Measurements from ENCODE around the gene MPRIP.
"Not testable (repeated sequence)": the region's sequence is repeated elsewhere in the genome, so short reads cannot be mapped to it uniquely, and the experiment has no call there.

DNA sequence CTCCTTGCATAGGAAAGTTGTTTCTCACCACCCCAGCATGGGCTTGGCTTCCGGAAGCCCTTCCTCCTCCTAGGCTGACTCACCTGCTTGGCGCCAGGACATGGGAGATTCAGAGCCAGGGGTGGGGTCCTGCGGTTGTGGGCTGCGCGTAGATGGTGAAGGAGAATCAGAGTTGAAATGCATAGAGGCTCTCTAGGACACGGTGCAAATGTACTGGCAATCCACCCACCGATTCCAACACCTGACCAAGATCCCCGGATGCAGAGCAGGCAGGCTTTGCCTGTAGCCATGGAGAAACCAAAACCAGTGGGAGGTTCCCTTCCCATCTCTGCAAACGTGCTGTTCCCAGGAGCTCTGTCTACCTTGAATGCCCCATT is 27.5 kb upstream of the MPRIP start:
- TF ChIP-seq, protein P1, sequence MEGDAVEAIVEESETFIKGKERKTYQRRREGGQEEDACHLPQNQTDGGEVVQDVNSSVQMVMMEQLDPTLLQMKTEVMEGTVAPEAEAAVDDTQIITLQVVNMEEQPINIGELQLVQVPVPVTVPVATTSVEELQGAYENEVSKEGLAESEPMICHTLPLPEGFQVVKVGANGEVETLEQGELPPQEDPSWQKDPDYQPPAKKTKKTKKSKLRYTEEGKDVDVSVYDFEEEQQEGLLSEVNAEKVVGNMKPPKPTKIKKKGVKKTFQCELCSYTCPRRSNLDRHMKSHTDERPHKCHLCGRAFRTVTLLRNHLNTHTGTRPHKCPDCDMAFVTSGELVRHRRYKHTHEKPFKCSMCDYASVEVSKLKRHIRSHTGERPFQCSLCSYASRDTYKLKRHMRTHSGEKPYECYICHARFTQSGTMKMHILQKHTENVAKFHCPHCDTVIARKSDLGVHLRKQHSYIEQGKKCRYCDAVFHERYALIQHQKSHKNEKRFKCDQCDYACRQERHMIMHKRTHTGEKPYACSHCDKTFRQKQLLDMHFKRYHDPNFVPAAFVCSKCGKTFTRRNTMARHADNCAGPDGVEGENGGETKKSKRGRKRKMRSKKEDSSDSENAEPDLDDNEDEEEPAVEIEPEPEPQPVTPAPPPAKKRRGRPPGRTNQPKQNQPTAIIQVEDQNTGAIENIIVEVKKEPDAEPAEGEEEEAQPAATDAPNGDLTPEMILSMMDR (IDR thresholded peaks at IDR 0.05): not testable (repeated sequence)
- not testable (repeated sequence) for TF ChIP-seq POLR2A, EP300, POLR2AphosphoS5 (IDR thresholded peaks at IDR 0.05)
